SK-N-SH treated with all-trans-retinoic acid at 6 μM for 48 hours (cell line): Measurements from ENCODE around the gene FBXL5.

Experiments used
- BACH2 ChIP-seq: fragments of 250-450 bp; sonication (Bioruptor Pico); IDR thresholded peaks from 2 replicates; pipeline ENCODE4 v1.9.0; 2021; ENCODE audit warnings: mild to moderate bottlenecking, borderline replicate concordance
- CREB5 ChIP-seq: fragments of 250-450 bp; sonication (Bioruptor Pico); IDR thresholded peaks from 2 replicates; pipeline ENCODE4 v1.5.1; 2020; ENCODE audit warnings: low read depth, mild to moderate bottlenecking, moderate library complexity
- ISL1 ChIP-seq: fragments of 250-450 bp; sonication (Bioruptor Pico); IDR thresholded peaks from 2 replicates; pipeline ENCODE4 v2.1.2; 2022; ENCODE audit warnings: mild to moderate bottlenecking, moderate library complexity
- PATZ1 ChIP-seq: fragments of 250-450 bp; sonication (Bioruptor Pico); IDR thresholded peaks from 2 replicates; pipeline ENCODE4 v1.8.0; 2020; ENCODE audit warnings: mild to moderate bottlenecking, moderate library complexity, borderline replicate concordance
- PPARA ChIP-seq: fragments of 250-450 bp; sonication (Bioruptor Pico); IDR thresholded peaks from 2 replicates; pipeline ENCODE4 v1.5.0; 2020; ENCODE audit warnings: mild to moderate bottlenecking, borderline replicate concordance
- ZNF70 ChIP-seq: fragments of 450-650 bp; formaldehyde crosslinking; IDR thresholded peaks from 2 replicates; pipeline ENCODE4 v1.5.0; 2020; ENCODE audit warnings: mild to moderate bottlenecking, moderate library complexity
- ZNF8 ChIP-seq: fragments of 450-650 bp; formaldehyde crosslinking; IDR thresholded peaks from 2 replicates; pipeline ENCODE4 v1.5.0; 2020; ENCODE audit warnings: mild to moderate bottlenecking, moderate library complexity

DNA sequence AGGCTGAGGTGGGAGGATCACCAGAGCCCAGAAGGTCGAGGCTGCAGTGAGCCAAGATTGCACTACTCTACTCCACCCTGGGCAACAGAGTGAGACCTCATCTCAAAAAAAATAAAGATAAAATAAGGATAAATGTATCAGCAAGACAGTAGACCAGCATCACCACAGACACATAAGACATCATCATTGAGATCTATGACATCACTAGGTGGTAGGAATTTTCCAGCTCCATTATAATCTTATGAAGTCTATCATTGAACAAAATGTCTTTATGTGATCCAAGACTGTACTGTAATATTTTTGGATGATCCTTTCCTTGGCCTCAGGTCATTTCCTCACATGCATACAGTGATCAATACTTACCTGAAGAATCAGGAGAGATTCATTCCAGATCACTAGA is 18.2 kb upstream of the FBXL5 start:
- TF ChIP-seq PATZ1 (CRISPR knock-in tag), result no peak
- TF ChIP-seq ZNF8 (CRISPR knock-in tag), result no peak
- no peak for TF ChIP-seq ISL1 (CRISPR knock-in tag)
- TF ChIP-seq ZNF70 (CRISPR knock-in tag), result no peak
- no peak for TF ChIP-seq CREB5
- no peak for TF ChIP-seq BACH2 (CRISPR knock-in tag)
- no peak for TF ChIP-seq PPARA
